Stimulated activated naive CD8-positive, alpha-beta T cell treated with anti-CD3 and anti-CD28 coated beads, Interleukin-15, amount 100 ng/mL, for 72 hours (primary cell): ENCODE data around the gene SCAF11.
A peak's percentile ranks its signal among the peaks of the same experiment; 100 is the strongest.

ENCODE experiments used
- ATAC-seq: fragments of 150-1000 bp; cut with Tn5 transposase; 2 replicates; pipeline ENCODE4 v1.10.0; 2021; ENCODE audit warnings: mild to moderate bottlenecking, moderate library complexity
- DNase-seq, 2 donors: peaks; one replicate each; pipeline ENCODE4 v3.0.0; 2021 to 2022
- H3K27ac Mint-ChIP-seq, 2 donors: one replicate each; pipeline ENCODE4 v1.8.0; 2022; ENCODE audit warnings: mild to moderate bottlenecking in 2 of 2, mixed read lengths in 2 of 2, moderate library complexity in 2 of 2
- H3K27me3 Mint-ChIP-seq: one replicate; pipeline ENCODE4 v1.8.0; 2022; ENCODE audit warnings: mixed read lengths
- H3K4me1 Mint-ChIP-seq: one replicate; pipeline ENCODE4 v1.8.0; 2022; ENCODE audit warnings: mild to moderate bottlenecking, mixed read lengths
- H3K4me3 Mint-ChIP-seq, 2 donors: one replicate each; pipeline ENCODE4 v1.8.0; 2022; ENCODE audit warnings: mild to moderate bottlenecking in 2 of 2, mixed read lengths in 2 of 2, moderate library complexity in 1 of 2
- H3K9me3 Mint-ChIP-seq, 2 donors: one replicate each; pipeline ENCODE4 v1.8.0; 2022; ENCODE audit warnings: mixed read lengths in 2 of 2

The SCAF11 gene

DNA sequence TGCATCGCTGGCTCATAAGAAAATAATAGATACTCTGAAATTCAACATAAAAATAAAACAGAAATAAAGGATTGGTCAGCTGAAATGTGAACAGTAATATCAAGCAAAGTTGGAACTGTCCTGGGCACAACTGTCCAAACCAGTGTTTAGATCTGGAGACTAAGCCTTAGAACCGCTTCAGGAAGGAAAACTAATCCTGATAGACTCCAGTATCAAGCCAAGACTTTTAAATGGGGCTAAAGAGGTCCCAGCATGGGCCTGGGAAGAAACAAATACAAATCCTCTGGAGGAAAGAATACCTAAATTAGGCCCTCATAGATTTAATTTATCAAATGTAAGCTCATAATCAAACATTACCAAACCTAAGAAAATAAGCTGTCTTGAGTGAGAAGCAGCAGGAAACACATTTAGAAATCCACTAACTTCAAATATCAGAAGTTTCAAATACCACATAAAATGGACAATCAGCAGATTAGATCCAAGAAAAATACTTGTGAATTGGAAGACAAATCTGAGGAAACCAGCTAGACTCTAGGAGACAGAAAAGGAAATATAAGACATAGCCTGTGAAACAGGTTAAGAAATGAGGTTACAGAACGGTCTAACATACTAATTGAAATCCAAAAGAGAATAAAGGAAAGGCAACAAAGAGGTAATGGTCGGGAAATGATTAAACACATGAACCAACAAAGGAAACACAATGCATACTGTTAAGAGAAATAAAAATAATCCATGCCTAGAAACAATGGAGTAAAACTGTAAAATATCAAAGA is 27.6 kb downstream of the SCAF11 start:
- peaks cover 26% of the 10 kb centered on the region for H3K4me1 Mint-ChIP-seq
- H3K4me3 Mint-ChIP-seq, result no peak overlapping the region
- H3K27me3 Mint-ChIP-seq, result no peaks in the 10 kb centered on the region
- DNase-seq, result no peak
- H3K9me3 Mint-ChIP-seq, result no peaks in the 10 kb centered on the region
- ATAC-seq, result no peak
- H3K27ac Mint-ChIP-seq, result no peak overlapping the region

GRCh38 chr12:45959728-45960127 is 30.6 kb downstream of the SCAF11 start:
- H3K27ac Mint-ChIP-seq, result no peak overlapping the region
- H3K4me1 Mint-ChIP-seq, result peaks cover 10% of the 10 kb centered on the region

DNA sequence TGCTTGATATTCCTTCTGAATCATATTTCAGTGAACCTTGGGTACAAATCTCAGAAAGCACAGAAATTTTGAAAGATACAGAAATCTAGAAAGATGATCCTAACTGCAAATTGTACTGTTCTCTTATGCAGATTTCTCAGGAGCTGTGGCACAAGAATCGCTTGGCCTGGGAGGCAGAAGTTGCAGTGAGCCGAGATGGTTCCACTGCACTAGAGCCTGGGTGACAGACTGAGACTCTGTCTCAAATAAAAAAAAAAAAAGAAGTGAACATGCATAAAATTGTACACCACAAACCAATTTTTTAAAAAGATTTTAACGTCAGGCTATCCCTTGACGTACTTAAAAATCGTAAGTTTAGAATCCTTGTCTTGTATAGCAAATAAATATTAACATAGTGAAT is 31.3 kb downstream of the SCAF11 start:
- Mint-ChIP-seq H3K9me3 (no peaks in the 10 kb centered on the region), H3K27ac (no peak overlapping the region), H3K27me3 (no peaks in the 10 kb centered on the region), H3K4me1 (peaks cover 7% of the 10 kb centered on the region), H3K4me3 (no peak overlapping the region)
- no peak for DNase-seq
- ATAC-seq, result no peak

More at GRCh38 chr12:45959728-45960127, 30.6 kb downstream of the SCAF11 start:
- DNase-seq, result no peak
- Mint-ChIP-seq H3K4me3 (no peak overlapping the region), H3K9me3 (no peaks in the 10 kb centered on the region), H3K27me3 (no peaks in the 10 kb centered on the region)
- ATAC-seq, result no peak

DNA sequence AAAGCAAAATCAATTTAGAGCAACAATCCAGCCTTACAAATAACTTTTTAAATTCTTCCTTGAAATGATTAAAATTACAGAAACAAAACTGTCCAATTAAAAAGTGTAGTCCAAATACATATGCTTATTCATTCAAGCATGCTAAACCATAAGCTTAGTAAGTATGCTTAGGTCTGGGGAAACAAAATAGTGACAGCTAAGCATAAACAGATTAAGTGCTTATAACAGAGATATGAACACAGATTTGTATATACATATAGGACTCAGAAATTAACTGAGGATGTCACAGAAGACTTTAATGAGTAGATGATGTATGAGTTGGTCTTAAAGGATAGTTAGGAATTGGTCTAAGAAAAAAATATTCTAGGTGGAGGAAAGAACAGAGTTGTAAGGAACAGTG is 41.8 kb downstream of the SCAF11 start:
- no peaks in the 10 kb centered on the region for H3K9me3 Mint-ChIP-seq
- no peak overlapping the region for H3K27ac Mint-ChIP-seq
- H3K4me3 Mint-ChIP-seq, result no peak overlapping the region
- H3K4me1 Mint-ChIP-seq, result no peaks in the 10 kb centered on the region
- DNase-seq, result no peak
- H3K27me3 Mint-ChIP-seq, result no peaks in the 10 kb centered on the region
- no peak for ATAC-seq

- H3K4me1 Mint-ChIP-seq, result no peaks in the 10 kb centered on the region
These were observed 43.9 kb downstream of the SCAF11 start for GRCh38 chr12:45946435-45946834.

DNA sequence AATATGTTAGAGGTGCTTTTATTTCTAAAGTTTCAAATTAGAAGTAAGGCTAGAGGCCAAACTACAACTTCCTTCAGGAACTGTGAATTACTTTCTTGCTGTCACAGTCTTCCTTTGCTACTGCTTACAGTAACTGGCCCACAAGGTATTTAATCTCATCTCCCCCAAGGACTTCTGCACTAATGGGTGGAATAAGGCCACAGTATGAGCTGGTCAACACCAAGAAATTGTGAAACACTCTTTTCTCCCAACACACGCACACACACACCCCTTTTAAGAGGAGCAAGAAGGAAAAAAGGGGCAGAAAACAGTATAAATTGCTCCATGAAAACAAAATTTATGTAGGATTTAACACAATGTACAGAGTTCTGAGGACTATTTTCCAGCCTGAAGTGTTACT is 45.6 kb downstream of the SCAF11 start:
- ATAC-seq (no peak), DNase-seq (no peak)
- no peak overlapping the region for H3K27ac Mint-ChIP-seq
- no peaks in the 10 kb centered on the region for H3K4me1 Mint-ChIP-seq
- H3K4me3 Mint-ChIP-seq, result no peak overlapping the region
- peaks cover 4 to 7% of the 10 kb centered on the region in 2 donors for H3K9me3 Mint-ChIP-seq
- no peaks in the 10 kb centered on the region for H3K27me3 Mint-ChIP-seq

More at GRCh38 chr12:45946435-45946834, 43.9 kb downstream of the SCAF11 start:
- no peak for DNase-seq
- peaks cover 4 to 7% of the 10 kb centered on the region in 2 donors for H3K9me3 Mint-ChIP-seq
- H3K27ac Mint-ChIP-seq, result no peak overlapping the region
- H3K4me3 Mint-ChIP-seq, result no peak overlapping the region
- no peak for ATAC-seq
- H3K27me3 Mint-ChIP-seq, result no peaks in the 10 kb centered on the region

DNA sequence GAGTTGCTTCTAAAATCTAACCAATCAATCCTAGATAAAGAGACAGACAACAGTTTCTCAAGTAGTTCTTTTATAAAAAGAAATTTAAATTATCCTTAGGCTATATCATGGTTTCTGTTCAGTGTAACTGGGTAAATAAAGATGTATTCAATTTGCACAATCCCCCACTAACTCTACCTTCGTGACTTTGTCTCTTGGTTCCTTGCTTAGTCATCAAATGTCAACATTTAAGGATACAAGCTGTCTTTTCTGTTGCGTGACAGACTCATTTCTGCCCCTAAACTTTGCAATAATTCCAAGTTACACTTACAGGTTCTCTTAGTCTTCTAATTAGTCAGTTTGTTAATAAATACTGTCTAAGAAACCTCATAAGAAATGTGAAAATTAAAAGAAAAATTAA is 50.6 kb downstream of the SCAF11 start:
- no peaks in the 10 kb centered on the region for H3K27me3 Mint-ChIP-seq
- no peak overlapping the region for H3K27ac Mint-ChIP-seq
- H3K4me1 Mint-ChIP-seq, result peaks cover 13% of the 10 kb centered on the region
- no peak for DNase-seq
- no peak for ATAC-seq
- H3K4me3 Mint-ChIP-seq, result no peak overlapping the region
- peaks cover 4 to 7% of the 10 kb centered on the region in 2 donors for H3K9me3 Mint-ChIP-seq

- no peak overlapping the region for H3K27ac Mint-ChIP-seq
- peaks cover 13% of the 10 kb centered on the region for H3K4me1 Mint-ChIP-seq
- ATAC-seq (no peak), DNase-seq (no peak)
- H3K9me3 Mint-ChIP-seq, result peaks cover 4 to 7% of the 10 kb centered on the region in 2 donors
- no peaks in the 10 kb centered on the region for H3K27me3 Mint-ChIP-seq
- no peak overlapping the region for H3K4me3 Mint-ChIP-seq
These were observed 51.8 kb downstream of the SCAF11 start for GRCh38 chr12:45938566-45938965.

- Mint-ChIP-seq H3K27ac (no peak overlapping the region), H3K9me3 (no peaks in the 10 kb centered on the region), H3K4me1 (peaks cover 13% of the 10 kb centered on the region), H3K4me3 (no peak overlapping the region), H3K27me3 (no peaks in the 10 kb centered on the region)
- ATAC-seq (no peak), DNase-seq (no peak)
These were observed 55.4 kb downstream of the SCAF11 start for GRCh38 chr12:45934956-45935355.

GRCh38 chr12:45933504-45933903 is 56.9 kb downstream of the SCAF11 start:
- Mint-ChIP-seq H3K9me3 (no peaks in the 10 kb centered on the region), H3K27ac (no peak overlapping the region)

DNA sequence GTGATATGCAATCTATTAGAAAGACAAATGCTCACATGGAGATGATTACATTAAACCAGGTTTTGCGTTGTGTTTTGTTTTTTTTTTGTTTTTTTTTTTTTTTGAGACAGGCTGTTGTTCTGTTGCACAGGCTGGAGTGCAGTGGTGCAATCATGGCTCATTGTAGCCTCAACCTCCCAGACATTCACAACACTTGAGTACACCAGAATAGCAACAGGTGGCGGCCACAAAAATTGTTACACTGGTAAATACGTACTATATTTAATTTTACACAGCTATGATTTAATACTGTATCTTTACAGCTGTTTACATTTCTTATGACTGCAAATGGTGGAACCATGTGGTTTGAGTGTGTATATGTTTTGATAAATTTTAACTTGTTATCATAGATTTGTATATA is 60.0 kb downstream of the SCAF11 start:
- H3K4me1 Mint-ChIP-seq, result no peaks in the 10 kb centered on the region
- ATAC-seq (no peak), DNase-seq (no peak)
- H3K9me3 Mint-ChIP-seq, result no peaks in the 10 kb centered on the region
- H3K4me3 Mint-ChIP-seq, result no peak overlapping the region
- no peaks in the 10 kb centered on the region for H3K27me3 Mint-ChIP-seq
- H3K27ac Mint-ChIP-seq, result no peak overlapping the region

More at GRCh38 chr12:45933504-45933903, 56.9 kb downstream of the SCAF11 start:
- no peak for ATAC-seq
- DNase-seq, result no peak
- Mint-ChIP-seq H3K27me3 (no peaks in the 10 kb centered on the region), H3K4me3 (no peak overlapping the region), H3K4me1 (peaks cover 13% of the 10 kb centered on the region)

DNA sequence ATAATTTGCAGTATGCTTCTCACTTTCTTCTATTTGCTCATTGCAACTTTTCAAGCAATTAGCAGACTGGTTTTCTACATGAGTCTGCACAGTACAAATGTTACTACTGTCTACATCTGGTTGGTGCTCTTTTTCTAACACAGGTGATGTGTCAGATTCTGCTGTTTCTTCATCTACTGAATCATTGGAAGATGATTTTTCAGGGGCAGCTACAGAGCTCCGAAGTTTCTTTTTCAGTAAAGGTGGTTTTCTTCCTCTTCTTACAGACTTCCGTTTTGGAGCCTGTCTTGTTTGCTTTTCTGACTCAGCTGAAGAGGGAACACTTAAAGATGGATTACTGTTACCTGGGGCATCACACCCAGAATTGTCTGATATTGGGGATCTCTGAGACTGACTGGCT is 62.1 kb downstream of the SCAF11 start:
- Mint-ChIP-seq H3K4me1 (no peaks in the 10 kb centered on the region), H3K9me3 (no peaks in the 10 kb centered on the region), H3K27me3 (no peaks in the 10 kb centered on the region), H3K27ac (no peak overlapping the region), H3K4me3 (no peak overlapping the region)
- DNase-seq (no peak), ATAC-seq (no peak)

GRCh38 chr12:45918818-45919217 is 71.6 kb downstream of the SCAF11 start:
- H3K27me3 Mint-ChIP-seq, result no peaks in the 10 kb centered on the region
- H3K4me1 Mint-ChIP-seq, result no peaks in the 10 kb centered on the region
- H3K9me3 Mint-ChIP-seq, result no peaks in the 10 kb centered on the region
- H3K4me3 Mint-ChIP-seq, result no peak overlapping the region
- DNase-seq (no peak), ATAC-seq (no peak)
- no peak overlapping the region for H3K27ac Mint-ChIP-seq

DNA sequence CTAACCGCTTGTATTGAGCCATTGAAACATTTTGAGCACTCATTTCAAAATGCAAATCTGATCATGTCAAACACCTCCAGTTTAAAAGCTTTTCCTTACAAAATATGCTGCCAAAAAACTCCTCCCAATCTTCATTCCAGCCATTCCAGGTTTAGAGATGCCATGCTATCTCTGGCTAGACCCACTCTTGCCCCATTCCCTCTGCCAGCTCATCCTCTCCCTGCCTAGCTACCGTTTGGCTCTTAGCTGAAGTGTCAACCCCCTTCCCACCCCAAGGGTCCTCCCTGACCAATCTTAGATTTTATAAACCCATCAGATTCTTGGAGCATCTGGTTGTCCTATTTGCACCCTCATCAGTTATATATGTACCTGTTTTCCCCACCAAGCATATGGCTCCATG is 75.0 kb downstream of the SCAF11 start:
- H3K27me3 Mint-ChIP-seq, result no peaks in the 10 kb centered on the region
- H3K4me1 Mint-ChIP-seq, result no peaks in the 10 kb centered on the region
- peak overlapping the region; percentile 8 to 22 for H3K27ac Mint-ChIP-seq
- ATAC-seq (no peak), DNase-seq (no peak)
- H3K9me3 Mint-ChIP-seq, result no peaks in the 10 kb centered on the region
- H3K4me3 Mint-ChIP-seq, result no peak overlapping the region

DNA sequence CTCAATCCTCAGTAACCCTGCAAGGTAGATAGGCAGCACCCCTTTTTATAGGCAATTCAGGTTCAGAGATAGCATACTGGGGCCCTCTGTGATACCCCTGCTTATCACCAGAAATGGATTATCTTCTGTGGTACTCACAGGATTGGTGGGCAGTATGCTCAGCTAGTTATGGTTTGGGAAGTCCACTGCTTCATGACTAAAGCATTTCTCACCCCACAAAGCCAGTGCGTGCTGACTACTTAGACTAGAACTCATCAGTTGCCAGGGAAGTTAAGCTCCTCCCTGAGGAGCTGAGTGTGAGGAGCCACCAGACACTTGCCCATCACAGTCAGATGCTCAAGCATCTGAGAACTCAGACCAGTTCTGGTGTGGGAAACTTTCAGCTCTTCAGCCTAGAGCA is 76.3 kb downstream of the SCAF11 start:
- Mint-ChIP-seq H3K4me1 (no peaks in the 10 kb centered on the region), H3K9me3 (no peaks in the 10 kb centered on the region), H3K27me3 (no peaks in the 10 kb centered on the region), H3K27ac (no peak overlapping the region), H3K4me3 (no peak overlapping the region)
- ATAC-seq (peak; percentile 58), DNase-seq (no peak)

- no peaks in the 10 kb centered on the region for H3K27me3 Mint-ChIP-seq
- no peaks in the 10 kb centered on the region for H3K4me1 Mint-ChIP-seq
- no peaks in the 10 kb centered on the region for H3K9me3 Mint-ChIP-seq
- no peak for DNase-seq
- no peak overlapping the region for H3K27ac Mint-ChIP-seq
- no peak overlapping the region for H3K4me3 Mint-ChIP-seq
- peak; percentile 44 for ATAC-seq
These were observed 76.7 kb downstream of the SCAF11 start for GRCh38 chr12:45913631-45914030.

- no peaks in the 10 kb centered on the region for H3K9me3 Mint-ChIP-seq
- no peak for ATAC-seq
- no peak overlapping the region for H3K27ac Mint-ChIP-seq
- H3K27me3 Mint-ChIP-seq, result no peaks in the 10 kb centered on the region
- no peak overlapping the region for H3K4me3 Mint-ChIP-seq
- DNase-seq, result no peak
- no peaks in the 10 kb centered on the region for H3K4me1 Mint-ChIP-seq
These were observed 77.6 kb downstream of the SCAF11 start for GRCh38 chr12:45912774-45913173.
